NCI-H1048 (cell line): ENCODE results near the gene FHIP1B.

Experiments used
- DNase-seq: peaks from one replicate; lab custom pipeline; 2025; lab: John Stamatoyannopoulos, UW

The FHIP1B gene

GRCh38 chr11:6200975-6201374, 33.5 kb downstream of the FHIP1B start:
- DNase-seq, result no peak

DNA sequence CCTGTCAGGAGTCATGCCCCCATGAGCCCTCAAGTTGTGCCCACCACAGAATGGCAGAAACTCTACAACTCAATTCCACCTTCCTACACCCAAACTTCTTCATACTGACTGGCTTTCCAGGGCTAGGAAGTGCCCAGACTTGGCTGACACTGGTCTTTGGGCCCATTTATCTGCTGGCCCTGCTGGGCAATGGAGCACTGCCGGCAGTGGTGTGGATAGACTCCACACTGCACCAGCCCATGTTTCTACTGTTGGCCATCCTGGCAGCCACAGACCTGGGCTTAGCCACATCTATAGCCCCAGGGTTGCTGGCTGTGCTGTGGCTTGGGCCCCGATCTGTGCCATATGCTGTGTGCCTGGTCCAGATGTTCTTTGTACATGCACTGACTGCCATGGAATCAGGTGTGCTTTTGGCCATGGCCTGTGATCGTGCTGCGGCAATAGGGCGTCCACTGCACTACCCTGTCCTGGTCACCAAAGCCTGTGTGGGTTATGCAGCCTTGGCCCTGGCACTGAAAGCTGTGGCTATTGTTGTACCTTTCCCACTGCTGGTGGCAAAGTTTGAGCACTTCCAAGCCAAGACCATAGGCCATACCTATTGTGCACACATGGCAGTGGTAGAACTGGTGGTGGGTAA, 35.1 kb downstream of the FHIP1B start, which contains the start of gene OR52W1:
OR52W1 (plus strand) TSS at position 51 of the 637 bp plus-strand sequence; CDS start at position 51, 0 bp downstream.
- no peak for DNase-seq

DNA sequence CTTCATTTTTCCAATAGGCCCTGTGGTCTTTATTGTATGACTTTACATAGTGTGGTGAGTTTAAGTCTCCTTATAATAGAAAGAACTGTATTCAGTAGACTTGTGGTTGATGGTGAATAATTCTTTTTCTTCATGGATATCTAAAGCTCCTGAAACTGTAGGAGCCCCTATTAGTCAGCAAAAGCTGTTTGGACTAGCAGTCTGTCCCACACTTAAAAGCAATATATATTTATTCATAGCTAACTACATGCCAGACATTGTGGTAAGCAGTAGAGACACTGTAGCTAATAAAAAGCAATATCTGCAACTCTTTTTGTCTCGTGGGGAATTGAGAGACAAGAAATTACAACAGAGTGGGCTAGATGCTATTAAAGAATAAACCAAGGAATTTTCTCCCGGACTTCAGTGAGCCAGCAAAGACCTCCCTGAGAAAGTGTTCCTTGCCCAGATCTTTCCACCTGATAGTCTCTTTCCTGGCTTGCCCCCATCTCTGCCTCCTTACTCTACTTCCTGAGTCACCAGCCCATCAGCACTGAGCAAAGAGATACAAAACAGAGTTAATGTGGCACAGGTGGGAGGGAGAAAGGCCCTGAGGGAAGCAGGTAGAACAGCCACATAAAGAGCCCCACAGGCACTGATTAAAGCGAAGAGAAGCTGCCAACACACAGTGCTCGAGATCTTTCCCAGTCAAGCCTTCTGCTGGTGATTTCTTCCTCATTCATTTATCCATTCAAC, 36.8 kb downstream of the FHIP1B start:
- DNase-seq, result no peak

GRCh38 chr11:6196396-6196795, 38.0 kb downstream of the FHIP1B start:
- DNase-seq, result no peak

DNA sequence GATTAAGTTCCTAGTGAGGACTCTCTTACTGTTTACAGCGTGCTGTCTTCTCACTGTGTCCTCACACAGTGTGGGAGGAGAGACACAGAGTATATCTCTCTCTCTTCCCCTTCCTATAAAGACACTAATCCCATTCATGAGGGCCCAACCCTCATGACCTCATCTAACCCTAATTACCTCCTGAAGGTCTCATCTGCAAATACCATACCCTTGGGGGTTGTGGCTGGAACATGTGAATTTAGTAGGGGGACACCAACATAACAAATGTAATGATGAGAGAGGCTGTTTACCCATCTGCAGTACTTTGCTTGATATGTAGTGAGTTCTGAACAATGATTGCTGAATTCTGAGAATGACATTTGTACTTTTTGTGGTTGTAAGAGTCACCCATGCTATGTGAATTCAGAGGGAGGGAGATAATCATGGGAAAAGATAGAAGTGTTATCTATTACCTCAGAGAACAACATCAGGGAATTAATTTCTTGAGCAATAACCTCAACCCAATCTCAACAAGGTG, 40.3 kb downstream of the FHIP1B start:
- no peak for DNase-seq

GRCh38 chr11:6191742-6192141, 42.7 kb downstream of the FHIP1B start:
- no peak for DNase-seq

- DNase-seq, result no peak
Measured at GRCh38 chr11:6175440-6175839, 59.0 kb downstream of the FHIP1B start.

GRCh38 chr11:6170226-6170625, 64.2 kb downstream of the FHIP1B start, which contains the start of gene OR52B2:
Gene OR52B2 (minus strand): TSS chr11:6170326. CDS start chr11:6170326, 0 bp downstream.
- no peak for DNase-seq
